Trophoblast cell (in vitro differentiated cells and primary cell): ENCODE results near the gene ITGB6.
A peak's percentile ranks its signal among the peaks of the same experiment; 100 is the strongest.

ENCODE experiments used
- DNase-seq, 2 donors: peaks; one replicate each; pipeline ENCODE4 v3.0.0-alpha.2; 2016
- H2AFZ ChIP-seq: 2 replicates; pipeline ENCODE4 v1.6.1; 2013; ENCODE audit warnings: low read length, moderate library complexity, mild to moderate bottlenecking; ENCODE audit not compliant: insufficient read depth, poor library complexity
- H2AK5ac ChIP-seq: 2 replicates; pipeline ENCODE4 v1.6.1; 2013; ENCODE audit warnings: mild to moderate bottlenecking, low read length
- H2BK120ac ChIP-seq: 2 replicates; pipeline ENCODE4 v1.6.1; 2013; ENCODE audit warnings: low read length, mild to moderate bottlenecking, moderate library complexity; ENCODE audit not compliant: insufficient read depth, poor library complexity
- H2BK12ac ChIP-seq: 2 replicates; pipeline ENCODE4 v1.6.1; 2013; ENCODE audit warnings: mild to moderate bottlenecking, low read length, moderate library complexity
- H2BK5ac ChIP-seq: 2 replicates; pipeline ENCODE4 v1.6.1; 2013; ENCODE audit warnings: low read length, low read depth, moderate library complexity, mild to moderate bottlenecking; ENCODE audit not compliant: poor library complexity
- H3K14ac ChIP-seq: 2 replicates; pipeline ENCODE4 v1.6.1; 2013; ENCODE audit warnings: mild to moderate bottlenecking, low read length
- H3K18ac ChIP-seq: 2 replicates; pipeline ENCODE4 v1.6.1; 2013; ENCODE audit warnings: mild to moderate bottlenecking, low read length
- H3K23ac ChIP-seq: 2 replicates; pipeline ENCODE4 v1.6.1; 2013; ENCODE audit warnings: low read length
- H3K27ac ChIP-seq: 2 replicates; pipeline ENCODE4 v1.5.1; 2013; ENCODE audit warnings: low read depth, mild to moderate bottlenecking, inconsistent platforms, low read length, moderate library complexity
- H3K27me3 ChIP-seq: 2 replicates; pipeline ENCODE4 v1.6.1; 2013; ENCODE audit warnings: inconsistent platforms, mild to moderate bottlenecking, low read length, moderate library complexity; ENCODE audit not compliant: insufficient read depth
- H3K36me3 ChIP-seq, 2 experiments: 1 replicate in 1 of 2; 2 replicates in 1 of 2; pipeline ENCODE4 v1.6.1; 2013; ENCODE audit warnings: low read length in 2 of 2, mild to moderate bottlenecking in 2 of 2, moderate library complexity in 1 of 2; ENCODE audit not compliant: insufficient read depth in 2 of 2, control insufficient read depth in 1 of 2
- H3K4ac ChIP-seq: 2 replicates; pipeline ENCODE4 v1.6.1; 2013; ENCODE audit warnings: low read depth, mild to moderate bottlenecking, low read length, moderate library complexity
- H3K4me1 ChIP-seq, 2 experiments: 1 replicate in 1 of 2; 2 replicates in 1 of 2; pipeline ENCODE4 v1.6.1; 2013; ENCODE audit warnings: low read length in 2 of 2, mild to moderate bottlenecking in 2 of 2, moderate library complexity in 1 of 2; ENCODE audit not compliant: insufficient read depth in 2 of 2, control insufficient read depth in 1 of 2
- H3K4me2 ChIP-seq: 2 replicates; pipeline ENCODE4 v1.6.1; 2013; ENCODE audit warnings: inconsistent platforms, mild to moderate bottlenecking, low read length, moderate library complexity
- H3K4me3 ChIP-seq: 2 replicates; pipeline ENCODE4 v1.5.1; 2013; ENCODE audit warnings: mild to moderate bottlenecking, low read depth, low read length, inconsistent platforms
- H3K79me1 ChIP-seq: one replicate; pipeline ENCODE4 v1.6.1; 2013; ENCODE audit warnings: low read length
- H3K79me2 ChIP-seq: 2 replicates; pipeline ENCODE4 v1.6.1; 2013; ENCODE audit warnings: low read length, mild to moderate bottlenecking; ENCODE audit not compliant: control insufficient read depth, insufficient read depth, poor library complexity
- H3K9ac ChIP-seq: 2 replicates; pipeline ENCODE4 v1.6.1; 2013; ENCODE audit warnings: mild to moderate bottlenecking, low read length
- H3K9me3 ChIP-seq: 2 replicates; pipeline ENCODE4 v1.6.1; 2013; ENCODE audit warnings: low read depth, mild to moderate bottlenecking, control low read depth, inconsistent platforms, low read length; ENCODE audit not compliant: insufficient read depth
- H4K12ac ChIP-seq: 2 replicates; pipeline ENCODE4 v1.6.1; 2013; ENCODE audit warnings: low read depth, mild to moderate bottlenecking, low read length, moderate library complexity
- H4K8ac ChIP-seq: 2 replicates; pipeline ENCODE4 v1.6.1; 2013; ENCODE audit warnings: low read depth, mild to moderate bottlenecking, low read length, moderate library complexity
- H4K91ac ChIP-seq: one replicate; pipeline ENCODE4 v1.6.1; 2013; ENCODE audit warnings: low read depth, mild to moderate bottlenecking, low read length, moderate library complexity
- WGBS: extraction: QIAGEN DNeasy Blood & Tissue Kit; methylation state at CpG from one replicate; pipeline ENCODE4 v1.1.7; 2013; ENCODE audit warnings: missing lambda C conversion rate; ENCODE audit not compliant: insufficient read length, insufficient coverage; ENCODE audit errors: extremely low coverage; 5-methylcytosine and 5-hydroxymethylcytosine counted together

The ITGB6 gene

GRCh38 chr2:160210599-160211138 is 10.6 kb upstream of the ITGB6 start:
- Histone ChIP-seq H3K79me1 (peaks cover 55% of the 10 kb centered on the region), H2AK5ac (no peak overlapping the region), H3K18ac (no peak overlapping the region), H3K4me3 (no peak overlapping the region), H3K9ac (no peak overlapping the region), H3K23ac (no peak overlapping the region), H4K12ac (no peak overlapping the region), H2AFZ (no peak overlapping the region), H3K9me3 (no peaks in the 10 kb centered on the region), H3K79me2 (peaks cover 7% of the 10 kb centered on the region), H2BK120ac (peak overlapping the region; percentile 45), H4K91ac (peak overlapping the region; percentile 77), H3K4ac (no peak overlapping the region), H3K27me3 (no peaks in the 10 kb centered on the region), H2BK12ac (peak overlapping the region; percentile 41), H3K4me1 (peaks cover 27 to 36% of the 10 kb centered on the region in 2 experiments), H4K8ac (no peak overlapping the region), H3K27ac (peak overlapping the region; percentile 98), H3K14ac (peak overlapping the region; percentile 27), H2BK5ac (peak overlapping the region; percentile 25), H3K4me2 (no peak overlapping the region), H3K36me3 (no peaks in the 10 kb centered on the region)
- no CpG with 5 or more reads among the region's 11 CpGs for WGBS
- peak; percentile 82 to 95 for DNase-seq

- H2BK120ac ChIP-seq, result peak overlapping the region; percentile 99
- peak; percentile 89 to 96 for DNase-seq
- H4K12ac ChIP-seq, result no peak overlapping the region
- H3K18ac ChIP-seq, result no peak overlapping the region
- no peak overlapping the region for H3K23ac ChIP-seq
- H3K27me3 ChIP-seq, result no peaks in the 10 kb centered on the region
- peak overlapping the region; percentile 96 for H4K91ac ChIP-seq
- peak overlapping the region; percentile 90 for H3K14ac ChIP-seq
- peaks cover 60% of the 10 kb centered on the region for H3K79me1 ChIP-seq
- no peak overlapping the region for H3K9ac ChIP-seq
- WGBS, result no CpG with 5 or more reads among the region's 1 CpG
- H3K9me3 ChIP-seq, result no peaks in the 10 kb centered on the region
- H3K36me3 ChIP-seq, result no peaks in the 10 kb centered on the region
- H3K4me2 ChIP-seq, result no peak overlapping the region
- peak overlapping the region; percentile 95 for H2BK5ac ChIP-seq
- H3K27ac ChIP-seq, result peak overlapping the region; percentile 98
- H3K79me2 ChIP-seq, result peaks cover 8% of the 10 kb centered on the region
- no peak overlapping the region for H2AFZ ChIP-seq
- H3K4ac ChIP-seq, result no peak overlapping the region
- peaks cover 34 to 40% of the 10 kb centered on the region in 2 experiments for H3K4me1 ChIP-seq
- H4K8ac ChIP-seq, result peak overlapping the region; percentile 69
- H3K4me3 ChIP-seq, result no peak overlapping the region
- H2BK12ac ChIP-seq, result peak overlapping the region; percentile 88
- no peak overlapping the region for H2AK5ac ChIP-seq
Measured at GRCh38 chr2:160209516-160209856, 9.4 kb upstream of the ITGB6 start.

GRCh38 chr2:160208655-160209515 is 8.8 kb upstream of the ITGB6 start:
- Histone ChIP-seq H4K12ac (peak overlapping the region; percentile 37), H3K27ac (peak overlapping the region; percentile 98), H2BK5ac (peak overlapping the region; percentile 95), H3K23ac (no peak overlapping the region), H3K79me1 (peaks cover 58% of the 10 kb centered on the region), H3K4me2 (no peak overlapping the region), H2BK120ac (peak overlapping the region; percentile 99), H2BK12ac (peak overlapping the region; percentile 88), H3K4me1 (peaks cover 31 to 37% of the 10 kb centered on the region in 2 experiments), H2AFZ (peak overlapping the region; percentile 19), H3K4ac (peak overlapping the region; percentile 87), H3K9ac (no peak overlapping the region), H4K91ac (peak overlapping the region; percentile 96), H3K79me2 (peaks cover 7% of the 10 kb centered on the region), H2AK5ac (peak overlapping the region; percentile 99), H3K9me3 (no peaks in the 10 kb centered on the region), H3K18ac (peak overlapping the region; percentile 74), H3K36me3 (no peaks in the 10 kb centered on the region), H3K27me3 (no peaks in the 10 kb centered on the region), H3K4me3 (no peak overlapping the region), H3K14ac (peak overlapping the region; percentile 90), H4K8ac (peak overlapping the region; percentile 69)
- no CpG with 5 or more reads among the region's 11 CpGs for whole genome bisulfite sequencing
- no peak for DNase-seq

GRCh38 chr2:160207804-160208654 is 8.0 kb upstream of the ITGB6 start:
- Histone ChIP-seq H4K12ac (peak overlapping the region; percentile 46), H4K8ac (peak overlapping the region; percentile 82), H2AK5ac (peak overlapping the region; percentile 99), H2BK12ac (peak overlapping the region; percentile 100), H3K4ac (peak overlapping the region; percentile 99), H3K9ac (no peak overlapping the region), H3K27ac (peak overlapping the region; percentile 98), H3K4me1 (peaks cover 34 to 36% of the 10 kb centered on the region in 2 experiments), H3K79me2 (peaks cover 7% of the 10 kb centered on the region), H4K91ac (peak overlapping the region; percentile 96), H2BK120ac (peak overlapping the region; percentile 99), H3K4me2 (no peak overlapping the region), H3K27me3 (no peaks in the 10 kb centered on the region), H3K36me3 (no peaks in the 10 kb centered on the region), H2AFZ (peak overlapping the region; percentile 88), H3K18ac (peak overlapping the region; percentile 84), H3K14ac (peak overlapping the region; percentile 90), H3K4me3 (no peak overlapping the region), H3K9me3 (no peaks in the 10 kb centered on the region), H3K23ac (no peak overlapping the region), H2BK5ac (peak overlapping the region; percentile 95), H3K79me1 (peaks cover 60% of the 10 kb centered on the region)
- peak; percentile 61 to 65 for DNase-seq
- no CpG with 5 or more reads among the region's 12 CpGs for WGBS
